Ishikawa (cell line): Measurements from ENCODE around the gene EPPIN.

Source experiments
- CEBPB ChIP-seq: IDR thresholded peaks from 2 replicates; pipeline ENCODE4 v1.6.1; 2012
- EP300 ChIP-seq: IDR thresholded peaks from 2 replicates; pipeline ENCODE4 v1.6.1; 2012; ENCODE audit warnings: borderline replicate concordance
- FOXM1 ChIP-seq: IDR thresholded peaks from 2 replicates; pipeline ENCODE4 v1.6.1; 2012; ENCODE audit warnings: low read depth, borderline replicate concordance
- MAX ChIP-seq: IDR thresholded peaks from 2 replicates; pipeline ENCODE4 v1.6.1; 2012
- NFIC ChIP-seq: IDR thresholded peaks from 2 replicates; pipeline ENCODE4 v1.6.1; 2012
- RAD21 ChIP-seq: IDR thresholded peaks from 2 replicates; pipeline ENCODE4 v1.6.1; 2012; ENCODE audit warnings: low read depth
- TCF12 ChIP-seq: IDR thresholded peaks from 2 replicates; pipeline ENCODE4 v1.6.1; 2012; ENCODE audit warnings: low read depth
- TEAD4 ChIP-seq: IDR thresholded peaks from 2 replicates; pipeline ENCODE4 v1.6.1; 2012
- USF1 ChIP-seq: IDR thresholded peaks from 2 replicates; pipeline ENCODE4 v1.6.1; 2012
- YY1 ChIP-seq: IDR thresholded peaks from 2 replicates; pipeline ENCODE4 v1.6.1; 2012; ENCODE audit warnings: low read depth

- TF ChIP-seq EP300 (no peak), NFIC (no peak), TEAD4 (no peak), CEBPB (no peak), YY1 (no peak), RAD21 (no peak), MAX (no peak), TCF12 (no peak), FOXM1 (no peak), USF1 (no peak)
Measured at GRCh38 chr20:45527294-45527693, 19.9 kb downstream of the EPPIN start.
